NCI-H524 (cell line): Measurements from ENCODE around the gene DEPDC1B.
A peak's percentile ranks its signal among the peaks of the same experiment; 100 is the strongest.
"Not testable (repeated sequence)": the region's sequence is repeated elsewhere in the genome, so short reads cannot be mapped to it uniquely, and the experiment has no call there.

Experiments used
- DNase-seq, 2 experiments: peaks; one replicate each; lab custom pipeline; 2025; lab: John Stamatoyannopoulos, UW

DEPDC1B gene

GRCh38 chr5:60640901-60641300, 59.1 kb downstream of the DEPDC1B start:
- DNase-seq: no peak

GRCh38 chr5:60639544-60639943, 60.4 kb downstream of the DEPDC1B start:
- no peak for DNase-seq

DNA sequence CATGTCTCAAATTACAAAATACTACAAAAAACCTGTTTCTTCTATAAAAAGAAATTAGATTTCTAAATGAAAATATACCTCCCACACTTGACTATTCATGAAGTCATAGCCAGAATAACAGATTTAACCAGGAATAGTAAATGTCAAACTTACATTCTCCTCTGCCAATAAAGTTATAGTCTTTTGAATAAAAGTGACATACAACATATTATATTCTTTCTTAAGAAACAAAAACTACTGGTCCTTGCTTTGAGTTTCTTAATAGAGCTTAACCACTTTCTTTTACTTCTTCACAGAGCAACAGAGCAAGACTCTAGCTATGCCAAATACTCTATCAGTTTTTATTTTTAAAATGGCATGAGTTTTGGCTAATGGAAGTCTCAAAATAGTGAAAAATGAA, 61.7 kb downstream of the DEPDC1B start:
- DNase-seq: no peak

DNA sequence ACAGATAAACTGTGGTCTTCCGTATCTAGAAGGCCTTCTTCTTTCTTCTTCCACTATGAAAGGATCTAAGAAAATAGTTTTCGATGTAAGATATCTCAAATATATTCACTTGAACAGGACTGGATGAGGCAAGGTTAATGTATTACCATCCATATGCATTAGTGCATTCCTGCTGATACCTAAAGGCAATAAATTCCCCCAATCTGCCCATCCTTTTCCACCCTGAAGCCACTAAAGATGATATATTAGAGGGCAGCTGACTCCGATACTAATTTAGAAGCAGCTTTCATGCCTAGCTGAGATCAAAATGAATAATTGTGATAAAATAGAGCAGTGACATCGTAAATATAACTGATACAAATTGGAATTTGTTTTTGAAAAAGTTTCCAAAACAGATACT, 63.3 kb downstream of the DEPDC1B start:
- no peak for DNase-seq

DNA sequence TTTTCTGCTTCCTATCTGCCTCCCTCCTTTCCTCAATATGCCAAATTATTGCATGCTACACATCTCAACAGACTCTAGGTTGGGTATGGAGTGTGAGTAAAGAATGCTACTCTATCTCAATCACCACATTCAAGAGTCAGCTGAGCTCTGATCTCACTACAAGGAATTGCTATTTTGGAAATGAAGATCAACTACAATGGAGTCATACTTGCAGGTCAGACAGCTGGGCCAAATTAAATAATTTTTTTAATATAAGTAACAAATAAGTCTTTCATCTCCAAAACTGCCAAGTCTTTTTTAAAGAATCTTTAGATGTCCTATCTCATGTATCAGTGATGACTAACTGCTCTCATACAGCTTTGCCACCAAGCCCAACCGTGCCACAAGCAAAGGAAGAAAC, 64.0 kb downstream of the DEPDC1B start:
- DNase-seq: no peak

DNA sequence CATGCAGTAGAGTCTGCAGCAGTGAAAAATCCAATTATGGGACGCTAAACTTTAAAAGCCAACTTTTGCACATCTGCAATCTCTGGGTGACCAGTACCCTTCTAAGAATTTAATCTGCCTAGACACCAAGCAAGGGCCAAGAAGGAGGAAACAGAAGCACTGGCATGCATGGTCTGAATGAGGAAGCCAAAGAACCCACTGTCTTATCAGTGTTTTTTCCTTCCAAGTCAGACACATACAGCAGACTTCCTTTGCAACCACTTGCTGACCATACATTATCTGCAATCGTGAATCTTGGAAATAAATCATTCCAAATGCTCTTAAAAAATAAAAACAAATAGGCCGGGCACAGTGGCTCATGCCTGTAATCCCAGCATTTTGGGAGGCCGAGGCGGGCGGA, 65.9 kb downstream of the DEPDC1B start:
- no peak for DNase-seq

DNA sequence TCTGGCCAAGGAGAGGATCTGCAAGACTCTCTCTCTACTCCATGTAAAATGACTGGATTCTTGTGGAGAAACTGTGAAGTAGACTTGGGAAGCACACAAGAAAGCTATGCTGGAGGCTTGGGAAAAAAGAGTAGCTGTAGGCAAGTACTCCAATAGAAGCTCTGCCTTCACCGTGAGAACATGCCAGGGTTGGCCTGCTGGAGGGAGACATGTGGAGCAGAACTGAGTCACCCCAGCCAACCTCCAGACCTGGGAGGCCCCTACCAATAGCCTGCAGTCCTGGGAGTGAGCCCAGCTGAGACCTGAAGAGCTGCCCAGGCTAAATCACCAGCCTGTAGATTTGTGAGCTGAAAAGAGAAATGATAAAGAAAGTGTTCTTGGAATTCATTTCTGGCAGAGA, 66.6 kb downstream of the DEPDC1B start:
- no peak for DNase-seq

GRCh38 chr5:60632153-60632552, 67.8 kb downstream of the DEPDC1B start:
- DNase-seq: no peak

GRCh38 chr5:60630836-60631235, 69.1 kb downstream of the DEPDC1B start:
- no peak for DNase-seq

DNA sequence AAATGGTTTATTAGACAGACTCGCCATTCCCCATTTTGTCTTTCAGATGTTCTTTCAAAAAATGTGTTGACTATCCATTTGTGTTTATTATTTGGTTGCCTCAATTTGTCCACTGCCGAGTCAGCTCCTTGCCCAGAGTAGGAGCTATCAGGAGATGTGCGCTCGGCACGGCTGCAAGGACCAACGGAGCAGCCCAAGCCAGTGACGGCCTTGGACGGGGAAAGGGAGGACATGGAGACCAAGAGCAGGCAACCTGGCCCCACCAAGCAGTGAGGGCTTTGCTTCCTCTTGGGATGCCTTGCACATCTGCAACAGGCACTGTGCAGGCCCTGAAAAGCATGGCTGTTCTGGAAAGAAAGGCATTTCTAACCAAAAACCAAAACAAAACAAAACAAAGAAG, 69.8 kb downstream of the DEPDC1B start:
- DNase-seq: no peak

DNA sequence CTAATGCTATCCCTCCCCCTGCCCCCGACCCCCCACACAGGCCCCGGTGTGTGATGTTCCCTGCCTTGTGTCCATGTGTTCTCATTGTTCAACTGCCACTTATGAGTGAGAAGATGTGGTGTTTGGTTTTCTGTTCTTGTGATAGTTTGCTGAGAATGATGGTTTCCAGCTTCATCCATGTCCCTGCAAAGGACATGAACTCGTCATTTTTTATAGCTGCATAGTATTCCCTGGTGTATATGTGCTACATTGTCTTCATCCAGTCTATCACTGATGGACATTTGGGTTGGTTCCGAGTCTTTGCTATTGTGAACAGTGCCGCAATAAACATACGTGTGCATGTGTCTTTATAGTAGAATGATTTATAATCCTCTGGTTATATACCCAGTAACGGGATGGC, 75.1 kb downstream of the DEPDC1B start:
- DNase-seq: not testable (repeated sequence)

- not testable (repeated sequence) for DNase-seq
Measured at GRCh38 chr5:60620752-60621151, 79.2 kb downstream of the DEPDC1B start.

DNA sequence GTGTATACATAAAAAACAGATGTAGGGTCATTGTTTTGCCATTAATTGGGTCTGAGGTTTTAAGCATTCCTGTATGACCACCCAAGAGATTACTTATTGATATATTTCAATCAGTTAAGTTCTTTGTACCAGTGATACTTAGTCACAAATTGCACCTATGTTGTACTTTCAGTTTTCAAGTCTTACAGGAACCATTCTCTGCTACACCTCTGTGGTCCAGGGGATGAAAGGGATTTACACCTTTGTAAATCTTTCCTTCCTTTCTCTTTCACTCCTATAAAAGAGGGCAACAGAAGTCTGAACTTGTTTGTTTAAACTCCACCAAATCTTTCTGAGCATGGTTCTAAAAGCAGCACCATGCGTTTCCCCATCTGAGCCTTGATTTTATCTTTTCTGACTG, 86.1 kb downstream of the DEPDC1B start:
- DNase-seq: no peak

DNA sequence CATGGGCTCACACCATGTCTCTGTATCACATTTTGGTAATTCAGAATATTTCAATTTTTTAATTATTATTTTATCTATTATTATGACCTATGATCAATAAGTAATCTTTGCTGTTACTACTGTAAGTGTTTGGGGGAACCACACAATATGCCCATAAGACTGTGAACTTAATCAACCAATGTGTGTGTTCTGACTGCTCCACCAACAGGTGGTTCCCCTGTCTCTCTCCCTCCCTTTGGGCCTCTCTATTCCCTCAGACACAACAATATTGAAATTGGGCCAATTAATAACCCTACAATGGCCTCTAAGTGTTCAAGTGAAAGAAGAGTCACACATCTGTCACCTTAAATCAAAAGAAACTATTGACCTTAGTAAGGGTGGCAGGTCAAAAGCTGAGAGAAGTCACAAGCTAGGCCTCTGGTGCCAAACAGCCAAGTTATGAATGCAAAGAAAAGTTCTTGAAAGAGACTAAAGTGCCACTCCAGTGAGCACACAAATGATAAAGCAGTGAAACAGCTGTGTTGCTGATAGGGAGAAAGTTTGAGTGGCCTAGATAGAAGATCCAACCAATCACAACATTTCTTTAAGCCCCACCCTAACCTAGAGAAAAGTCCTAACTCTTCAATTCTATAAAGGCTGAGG, 88.7 kb downstream of the DEPDC1B start:
- no peak for DNase-seq

DNA sequence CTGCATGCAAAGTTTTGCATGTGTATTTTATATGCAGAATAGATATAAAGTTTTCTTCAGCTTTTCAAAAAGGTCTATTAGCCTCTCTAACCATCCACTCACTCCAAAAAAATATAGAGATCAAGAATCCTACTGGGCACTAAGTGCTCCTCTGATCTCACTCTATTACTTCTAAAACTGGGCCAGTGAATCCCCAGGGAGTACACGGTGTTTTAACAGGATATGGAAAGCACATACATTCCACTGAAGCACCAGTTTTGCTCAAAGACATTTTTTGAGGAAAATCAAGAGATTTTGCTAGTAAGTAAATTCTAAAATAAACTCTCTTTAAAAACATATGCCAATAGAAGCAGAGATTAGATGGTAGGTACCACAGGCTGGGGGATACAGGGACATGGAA, 95.2 kb downstream of the DEPDC1B start:
- DNase-seq: no peak

- no peak for DNase-seq
Measured at GRCh38 chr5:60598424-60598823, 101.5 kb downstream of the DEPDC1B start.

DNA sequence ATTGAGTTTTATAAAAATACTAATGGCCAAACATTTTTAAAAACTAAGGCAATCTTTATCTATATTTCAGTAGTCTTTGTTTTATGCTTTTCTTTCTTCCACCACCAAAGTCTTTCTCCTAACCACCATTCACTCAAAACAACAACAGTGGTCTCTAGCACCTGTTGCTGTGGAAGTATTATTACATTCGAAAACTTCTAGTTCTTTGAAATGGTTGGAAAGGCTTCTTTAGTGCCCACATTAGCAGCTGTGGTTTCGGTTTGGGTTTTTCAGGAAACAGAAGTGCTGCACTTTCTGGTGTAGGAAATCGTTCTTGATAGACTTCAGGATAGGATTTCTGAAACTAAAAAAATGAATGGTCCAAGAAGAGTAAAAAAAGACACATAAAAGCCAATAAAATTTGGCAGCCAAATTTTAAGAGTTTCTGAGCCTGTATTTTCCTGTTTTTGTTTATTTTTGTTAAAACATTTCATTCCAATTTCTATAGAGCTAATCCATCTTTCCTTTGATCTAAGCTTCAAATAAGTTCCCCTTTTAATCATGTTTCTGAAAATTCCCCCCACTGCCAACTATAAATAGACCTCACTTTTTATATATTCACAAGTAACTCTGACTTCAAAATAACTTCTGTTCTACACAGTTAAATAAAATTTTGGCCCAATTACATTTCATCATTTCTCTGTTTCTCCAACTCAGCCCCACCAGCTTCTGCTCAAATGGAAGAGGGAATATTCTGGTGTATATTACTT, 102.2 kb downstream of the DEPDC1B start:
- no peak for DNase-seq

GRCh38 chr5:60594715-60595477, 105.1 kb downstream of the DEPDC1B start:
- DNase-seq: no peak

- no peak for DNase-seq
Measured at GRCh38 chr5:60590172-60590571, 109.8 kb downstream of the DEPDC1B start.

DNA sequence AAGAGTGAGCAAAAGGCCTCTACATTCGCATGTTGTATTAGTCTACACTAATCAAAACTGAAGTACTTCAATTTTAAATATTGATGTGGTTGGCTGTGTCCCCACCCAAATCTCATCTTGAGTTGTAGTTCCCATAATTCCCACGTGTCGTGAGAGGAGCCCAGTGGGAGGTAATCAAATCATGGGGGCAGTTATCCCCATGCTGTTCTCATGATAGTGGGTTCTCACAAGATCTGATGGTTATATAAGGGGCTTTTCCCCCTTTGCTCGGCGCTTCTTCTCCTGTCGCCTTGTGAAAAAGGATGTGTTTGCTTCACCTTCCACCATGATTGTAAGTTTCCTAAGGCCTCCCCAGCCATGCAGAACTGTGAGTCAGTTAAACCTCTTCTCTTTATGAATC, 112.7 kb downstream of the DEPDC1B start:
- not testable (repeated sequence) for DNase-seq

- DNase-seq: peak in 1 of 2 experiments; percentile 21
Measured at GRCh38 chr5:60586307-60586901, 113.6 kb downstream of the DEPDC1B start.

DNA sequence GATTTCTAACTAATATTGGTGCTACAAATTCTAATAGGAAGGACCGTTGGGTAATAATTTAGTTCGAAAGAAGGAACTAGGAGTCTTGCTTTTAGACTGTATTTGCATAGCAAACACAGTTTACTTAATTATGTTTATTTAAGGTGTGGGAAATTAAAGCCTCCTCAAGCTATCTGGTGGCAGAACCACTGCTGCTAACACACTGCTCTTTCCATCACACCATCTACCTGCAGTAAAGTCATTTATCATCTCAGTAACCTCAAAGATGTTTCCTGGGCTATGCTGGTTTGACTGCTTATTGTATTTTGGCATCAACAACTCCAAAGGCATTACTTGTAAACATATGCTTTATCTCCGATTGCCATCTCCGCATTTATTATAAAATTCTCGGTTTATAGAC, 114.3 kb downstream of the DEPDC1B start:
- no peak for DNase-seq

GRCh38 chr5:60584304-60584703, 115.7 kb downstream of the DEPDC1B start:
- no peak for DNase-seq
